Measurements from ENCODE around the gene DSP.

DNA sequence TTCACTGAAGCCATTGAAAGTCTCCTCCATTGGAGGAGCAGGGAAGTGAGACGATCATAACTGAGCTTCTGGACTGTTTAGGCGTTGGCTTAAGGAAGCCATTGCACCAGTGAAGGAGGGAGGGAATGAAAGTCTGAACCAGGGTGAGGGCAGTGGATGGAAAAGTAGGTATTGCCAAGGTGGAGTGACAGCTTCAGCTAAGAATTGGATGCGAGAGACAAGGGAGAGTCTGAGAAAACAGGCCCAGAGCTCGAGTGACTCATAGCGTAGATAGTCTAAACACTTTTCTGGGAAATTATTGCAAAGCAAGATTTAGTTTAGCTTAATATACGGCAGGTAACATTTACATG lies 4.5 kb downstream of the DSP start:
- no peak for TF ChIP-seq CTCF (IDR thresholded peaks at IDR 0.05)
- TF ChIP-seq POLR2A (IDR thresholded peaks at IDR 0.05) = no peak
- TF ChIP-seq POLR2AphosphoS5 (IDR thresholded peaks at IDR 0.05) = no peak
